Fibroblast of skin of left biceps (primary cell): ENCODE results near the gene R3HCC1L.

Experiments
- DNase-seq, 2 experiments: peaks; one replicate each; pipeline ENCODE4 v3.0.0-alpha.2; 2013; ENCODE audit warnings: low read depth in 2 of 2

The R3HCC1L gene

GRCh38 chr10:98260350-98260749 is 125.9 kb downstream of the R3HCC1L start:
- no peak for DNase-seq

- no peak for DNase-seq
Measured at GRCh38 chr10:98260752-98261151, 126.3 kb downstream of the R3HCC1L start.

- DNase-seq = no peak
Measured at GRCh38 chr10:98261436-98262277, 127.2 kb downstream of the R3HCC1L start.

- no peak for DNase-seq
Measured at GRCh38 chr10:98262571-98262970, 128.1 kb downstream of the R3HCC1L start.

- no peak for DNase-seq
Measured at GRCh38 chr10:98263088-98263487, 128.6 kb downstream of the R3HCC1L start.

- no peak for DNase-seq
Measured at GRCh38 chr10:98264378-98265065, 130.1 kb downstream of the R3HCC1L start.

- DNase-seq = no peak
Measured at GRCh38 chr10:98265403-98266378, 131.2 kb downstream of the R3HCC1L start.

GRCh38 chr10:98266647-98267046 is 132.2 kb downstream of the R3HCC1L start:
- no peak for DNase-seq

GRCh38 chr10:98267069-98267893 is 132.8 kb downstream of the R3HCC1L start:
- DNase-seq = no peak

- DNase-seq = no peak
Measured at GRCh38 chr10:98267894-98268693, 133.6 kb downstream of the R3HCC1L start, which contains the start of gene LOXL4. LOXL4 (minus strand) TSS chr10:98268194; CDS start chr10:98263019, 5,175 bp downstream.

- no peak for DNase-seq
Measured at GRCh38 chr10:98268694-98269431, 134.4 kb downstream of the R3HCC1L start.

- peak; percentile 42 to 47 for DNase-seq
Measured at GRCh38 chr10:98269435-98269912, 135.0 kb downstream of the R3HCC1L start.

GRCh38 chr10:98270073-98270740 is 135.8 kb downstream of the R3HCC1L start:
- no peak for DNase-seq

- no peak for DNase-seq
Measured at GRCh38 chr10:98270786-98271185, 136.3 kb downstream of the R3HCC1L start.

GRCh38 chr10:98272245-98272644 is 137.8 kb downstream of the R3HCC1L start:
- no peak for DNase-seq

- no peak for DNase-seq
Measured at GRCh38 chr10:98272656-98273055, 138.2 kb downstream of the R3HCC1L start.

- no peak for DNase-seq
Measured at GRCh38 chr10:98273057-98273850, 138.8 kb downstream of the R3HCC1L start.

GRCh38 chr10:98274562-98274961 is 140.1 kb downstream of the R3HCC1L start:
- DNase-seq = no peak
